HUDEP-2 (cell line): ENCODE data around the gene PTPRN2.

ENCODE experiments used
- DNase-seq, 76 experiments: peaks; one replicate each; lab custom pipeline; 2025; ENCODE audit not compliant: unreplicated experiment in 76 of 76; lab: John Stamatoyannopoulos, UW

PTPRN2 gene

DNA sequence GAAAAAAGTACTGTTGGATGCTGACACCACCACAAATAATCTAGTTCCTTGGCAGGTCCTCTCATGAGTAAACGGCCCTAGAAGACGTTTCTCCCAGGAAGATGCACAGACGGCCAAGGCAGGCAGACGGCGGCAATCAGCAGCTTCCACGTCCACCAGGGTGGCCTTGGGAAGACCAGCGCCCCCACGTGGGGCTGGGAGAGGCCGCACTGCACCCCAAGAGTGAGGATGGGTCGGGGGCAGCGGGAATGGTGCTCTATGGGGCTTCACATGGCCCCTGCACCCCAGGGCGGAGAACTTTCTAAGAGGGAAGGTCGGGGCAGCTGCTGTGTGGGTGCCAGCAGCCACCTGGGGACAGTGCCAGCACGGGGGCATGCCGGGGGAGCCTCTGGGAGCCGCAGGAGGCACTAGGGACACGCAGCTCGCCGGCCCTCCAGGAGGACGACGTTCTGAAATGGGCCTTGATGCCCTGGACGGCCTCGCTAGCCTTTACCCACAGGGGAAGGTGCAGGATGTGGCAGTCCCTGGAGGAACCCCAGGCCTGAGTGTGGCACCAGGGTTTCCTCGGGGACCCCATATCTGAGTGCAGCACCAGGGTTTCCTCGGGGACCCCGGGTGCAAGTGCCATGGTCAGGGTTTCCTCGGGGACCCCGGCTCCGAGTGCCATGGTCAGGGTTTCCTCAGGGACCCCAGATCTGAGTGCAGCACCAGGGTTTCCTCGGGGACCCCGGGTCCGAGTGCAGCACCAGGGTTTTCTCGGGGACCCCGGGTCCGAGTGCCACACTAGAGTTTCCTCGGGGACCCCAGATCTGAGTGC, 710.9 kb downstream of the PTPRN2 start:
- DNase-seq: no peak

DNA sequence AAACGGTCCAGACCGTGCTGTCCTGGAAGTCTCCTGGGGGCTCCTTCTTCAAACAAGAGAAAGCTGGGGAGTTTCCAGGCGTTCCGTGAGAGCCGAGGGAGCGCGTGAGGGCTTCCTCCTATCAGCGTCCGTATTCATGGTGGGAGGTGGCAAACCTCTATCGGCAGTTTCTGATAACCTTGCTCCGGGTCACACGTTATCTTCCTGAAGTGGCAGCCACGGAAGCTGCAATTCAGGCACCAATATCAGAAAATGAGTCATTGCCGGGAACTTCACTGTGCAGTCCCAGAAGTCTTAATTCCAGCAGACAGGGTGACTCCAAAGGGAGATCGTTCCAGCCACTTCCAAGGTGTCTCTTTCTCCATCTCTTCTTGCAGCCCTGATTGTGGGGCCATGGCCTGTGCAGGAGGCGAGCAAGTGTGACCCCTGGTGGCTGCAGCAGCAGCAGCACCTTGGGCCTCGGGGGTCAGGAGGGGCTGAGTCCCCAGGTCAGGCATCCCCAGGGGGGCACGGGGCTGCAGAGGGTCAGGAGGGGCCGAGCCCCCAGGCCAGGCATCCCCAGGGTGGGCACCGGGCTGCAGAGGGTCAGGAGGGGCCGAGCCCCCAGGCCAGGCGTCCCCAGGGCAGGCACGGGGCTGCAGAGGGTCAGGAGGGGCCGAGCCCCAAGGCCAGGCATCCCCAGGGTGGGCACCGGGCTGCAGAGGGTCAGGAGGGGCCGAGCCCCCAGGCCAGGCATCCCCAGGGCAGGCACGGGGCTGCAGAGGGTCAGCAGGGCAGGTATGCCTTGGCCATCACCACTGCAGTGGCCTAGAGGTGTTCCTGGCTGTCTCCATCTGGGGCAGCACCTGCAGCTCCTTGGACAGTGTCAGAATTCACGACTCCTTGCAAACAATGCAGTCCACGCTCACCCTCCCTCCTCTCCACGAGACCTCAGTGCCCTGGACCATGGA, 712.1 kb downstream of the PTPRN2 start:
- peak in 1 of 76 experiments; percentile 4 for DNase-seq

DNA sequence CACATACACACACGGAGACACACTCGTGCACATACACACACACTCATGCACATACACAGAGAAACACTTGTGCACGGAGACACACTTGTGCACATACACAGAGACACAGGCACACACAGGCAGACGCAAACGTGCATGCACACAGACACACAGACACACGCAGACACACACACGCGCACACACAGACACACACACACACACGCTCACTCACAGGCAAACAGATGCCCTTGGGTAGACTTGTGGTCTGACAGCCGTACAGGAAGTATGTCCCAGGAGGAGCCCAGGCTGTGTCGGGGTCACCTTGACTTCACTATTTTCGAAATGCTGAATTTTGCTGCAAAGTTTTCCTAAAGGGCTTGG, 712.8 kb downstream of the PTPRN2 start:
- DNase-seq: no peak

DNA sequence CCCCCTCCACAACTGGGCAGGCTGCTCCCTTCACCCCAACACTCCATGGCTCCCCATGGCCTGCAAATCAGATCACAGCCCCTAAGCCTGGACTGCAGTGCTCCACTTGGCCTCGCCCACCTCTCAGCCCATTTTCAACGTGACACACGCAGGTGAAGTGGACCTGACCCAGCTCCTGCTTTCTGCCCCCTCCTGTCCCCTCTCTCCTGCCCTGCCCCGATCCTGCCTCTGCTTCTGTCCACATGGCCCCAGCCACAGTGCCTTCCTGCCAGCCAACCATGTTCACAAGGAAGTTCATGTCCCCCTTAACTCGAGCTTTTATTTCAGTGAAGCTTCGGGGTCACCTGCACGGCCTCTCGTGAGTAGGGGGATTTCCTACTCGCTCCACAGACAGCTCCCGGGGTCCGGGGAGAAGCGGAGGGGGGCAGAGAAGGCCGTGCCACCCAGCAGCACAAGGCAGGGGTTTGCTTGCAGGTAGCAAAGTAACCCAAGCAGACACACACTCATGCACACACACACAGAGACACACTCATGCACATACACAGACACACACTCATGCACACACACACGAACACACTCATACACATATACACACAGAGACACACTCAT, 713.3 kb downstream of the PTPRN2 start:
- no peak for DNase-seq

DNA sequence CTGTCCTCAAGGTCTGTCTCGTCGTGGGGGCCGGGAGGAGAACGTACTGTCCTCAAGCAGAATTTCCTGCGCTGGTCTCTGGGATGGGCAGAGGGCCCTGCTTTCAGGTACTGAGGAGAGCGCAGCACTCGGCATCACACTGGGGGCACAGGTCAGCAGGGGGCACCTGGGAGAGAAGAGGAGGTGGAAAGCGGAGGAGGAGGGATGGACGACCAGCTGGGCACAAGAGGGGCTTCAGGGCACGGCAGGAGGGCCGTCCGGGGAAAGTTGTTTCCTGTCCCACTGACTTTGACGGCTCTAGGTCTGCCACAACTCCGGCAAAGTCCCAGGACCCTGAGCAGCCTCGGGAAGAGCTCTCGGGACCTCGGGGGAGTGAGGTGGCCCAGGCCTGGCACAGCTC, 714.0 kb downstream of the PTPRN2 start:
- DNase-seq: no peak

DNA sequence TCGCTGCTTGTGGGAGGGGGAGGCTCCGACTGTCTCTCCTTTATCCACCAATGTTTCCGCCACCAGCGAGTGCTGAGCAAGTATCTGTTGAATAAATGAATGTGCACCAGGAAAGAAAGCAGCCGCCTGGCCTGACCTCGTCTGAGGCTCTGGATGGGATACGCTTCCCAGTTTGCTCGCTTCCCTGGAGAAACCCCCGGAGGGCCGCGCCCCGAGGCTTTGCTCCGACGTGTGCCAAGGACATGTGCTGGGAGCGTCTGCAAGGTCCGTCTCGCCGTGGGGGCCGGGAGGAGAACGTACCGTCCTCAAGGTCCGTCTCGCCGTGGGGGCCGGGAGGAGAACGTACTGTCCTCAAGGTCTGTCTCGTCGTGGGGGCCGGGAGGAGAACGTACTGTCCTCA, 714.4 kb downstream of the PTPRN2 start:
- DNase-seq: no peak

DNA sequence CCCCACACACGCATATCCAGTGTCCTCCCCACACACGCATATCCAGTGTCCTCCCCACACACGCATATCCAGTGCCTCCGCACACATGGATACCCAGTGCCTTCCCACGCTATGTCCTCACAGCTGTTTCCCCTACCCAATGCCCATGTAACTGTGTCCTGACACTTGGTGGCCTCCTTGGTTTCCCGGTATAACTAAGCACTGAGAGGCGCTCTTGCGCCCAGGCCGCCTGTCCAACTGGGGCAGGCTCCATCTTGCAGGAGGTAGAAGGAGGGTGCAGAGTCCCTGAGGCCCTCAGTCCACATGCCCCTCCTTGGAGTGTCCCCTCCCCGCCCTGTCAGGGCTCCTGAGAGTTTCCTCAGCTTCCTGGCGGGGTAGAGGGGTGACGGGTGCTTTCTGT, 715.2 kb downstream of the PTPRN2 start:
- DNase-seq: no peak

DNA sequence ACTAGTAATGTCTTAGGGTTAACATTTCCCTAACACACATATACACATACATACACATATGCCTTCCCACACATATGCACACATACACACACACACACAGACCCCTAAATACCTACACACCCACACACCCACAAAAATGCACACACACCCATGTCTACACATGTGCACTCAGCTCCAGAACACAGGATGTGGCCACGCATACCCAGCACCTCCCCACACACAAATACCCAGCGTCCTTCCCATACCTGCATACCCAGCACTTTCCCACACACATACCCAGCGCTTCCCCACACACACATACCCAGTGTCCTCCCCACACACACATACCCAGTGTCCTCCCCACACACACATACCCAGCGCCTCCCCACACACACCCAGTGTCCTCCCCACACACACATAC, 715.9 kb downstream of the PTPRN2 start:
- no peak for DNase-seq

DNA sequence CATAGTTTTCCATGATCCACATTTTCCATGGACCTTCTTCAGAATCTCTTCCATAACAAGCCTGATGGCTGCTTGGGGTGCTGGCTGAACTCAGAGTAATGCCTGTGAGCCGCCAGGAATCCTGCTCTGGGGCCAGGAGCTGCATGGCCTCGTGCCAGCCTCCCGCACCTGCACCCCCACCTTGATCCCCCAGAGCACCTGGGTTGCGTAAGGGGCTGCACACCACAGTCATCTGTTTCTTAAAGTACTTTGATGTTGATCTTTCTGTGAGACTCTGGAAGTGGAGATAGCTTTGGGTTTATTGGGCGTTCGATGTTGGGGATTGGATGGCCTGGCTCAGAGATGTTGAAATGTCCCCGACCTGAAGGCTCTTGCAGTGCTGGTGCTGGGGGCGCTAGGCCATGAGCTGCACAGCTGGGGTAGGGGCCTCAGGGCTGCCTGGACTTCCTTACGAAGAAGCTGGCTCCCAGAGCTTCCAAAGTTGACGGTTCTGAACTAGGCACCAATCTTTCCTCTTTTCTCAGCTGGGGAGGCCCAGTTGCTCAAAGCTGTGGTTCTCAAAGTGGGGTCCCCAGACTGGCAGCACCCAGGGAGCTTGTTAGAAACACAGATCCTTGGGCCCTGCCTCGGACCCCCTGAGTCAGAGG, 716.9 kb downstream of the PTPRN2 start:
- no peak for DNase-seq

DNA sequence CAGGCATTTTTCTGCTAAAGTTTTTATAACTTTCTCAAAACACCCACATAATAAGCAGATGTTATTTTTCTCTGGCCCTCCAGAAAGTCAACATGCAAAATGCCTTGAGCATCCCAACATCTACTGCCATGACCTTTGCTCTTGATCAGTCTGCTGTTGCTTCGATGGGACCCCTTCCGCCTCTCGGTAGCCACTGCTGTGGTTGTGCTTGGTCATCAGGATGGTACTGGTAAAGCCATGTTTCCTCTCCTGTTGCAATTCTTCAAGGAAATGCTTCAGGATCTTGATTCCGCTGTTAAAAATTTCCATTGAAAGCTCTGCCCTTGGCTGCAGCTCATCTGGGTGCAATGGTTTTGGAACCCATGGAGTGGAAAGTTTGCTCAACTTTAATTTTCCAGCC, 717.8 kb downstream of the PTPRN2 start:
- DNase-seq: no peak

DNA sequence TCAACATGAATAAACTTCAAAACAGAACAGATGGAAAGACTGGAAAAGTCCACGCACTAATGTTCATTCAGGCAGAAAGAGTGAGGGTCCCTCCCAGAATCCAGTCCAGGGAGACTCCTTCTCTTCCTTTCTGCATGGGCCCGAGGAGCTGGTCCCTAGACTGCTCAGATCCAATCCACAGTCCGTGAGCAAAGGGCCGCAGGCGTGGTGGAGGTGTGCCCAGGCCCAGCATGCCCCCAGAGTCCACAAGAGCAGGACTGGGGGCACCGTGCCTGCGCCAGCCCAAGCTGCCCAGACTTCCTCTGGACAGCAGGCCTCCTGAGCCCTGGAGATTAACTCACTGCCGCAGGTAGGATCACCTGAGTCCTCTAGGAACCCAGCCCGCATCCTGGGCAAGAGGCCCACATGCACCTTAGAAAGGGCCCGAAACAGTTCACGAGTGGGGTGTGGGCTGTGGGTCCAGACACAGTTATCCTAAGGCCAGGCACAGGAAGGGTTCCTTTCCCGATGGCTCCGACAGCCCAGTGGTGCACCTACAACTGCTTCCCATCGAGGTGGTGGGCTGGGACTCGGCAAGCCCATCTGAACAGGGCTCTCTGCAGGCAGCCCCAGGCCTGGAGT, 719.8 kb downstream of the PTPRN2 start:
- no peak for DNase-seq

DNA sequence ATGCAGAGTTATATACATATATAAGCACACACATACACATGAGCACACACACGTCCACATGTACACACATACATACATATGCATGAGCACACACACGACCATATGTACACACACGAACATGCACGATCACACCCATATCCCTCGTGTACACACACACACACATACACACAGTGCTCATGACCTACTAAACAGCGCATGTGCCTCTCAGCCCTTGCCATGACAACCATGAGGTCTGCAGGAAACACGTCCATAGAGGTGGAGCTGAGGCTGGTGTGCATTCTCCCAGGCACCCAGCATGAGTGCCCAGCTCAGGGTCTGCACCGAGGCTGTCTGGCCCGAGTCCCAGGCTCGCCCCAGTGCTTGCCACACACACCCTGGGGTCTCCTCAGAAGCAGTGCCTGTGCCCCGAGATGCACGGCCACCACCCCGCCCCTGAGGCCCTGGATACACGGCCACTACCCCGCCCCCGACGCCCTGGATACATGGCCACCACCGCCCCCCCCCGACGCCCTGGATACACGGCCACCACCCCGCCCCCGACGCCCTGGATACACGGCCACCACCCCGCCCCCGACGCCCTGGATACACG, 721.2 kb downstream of the PTPRN2 start:
- DNase-seq: no peak

DNA sequence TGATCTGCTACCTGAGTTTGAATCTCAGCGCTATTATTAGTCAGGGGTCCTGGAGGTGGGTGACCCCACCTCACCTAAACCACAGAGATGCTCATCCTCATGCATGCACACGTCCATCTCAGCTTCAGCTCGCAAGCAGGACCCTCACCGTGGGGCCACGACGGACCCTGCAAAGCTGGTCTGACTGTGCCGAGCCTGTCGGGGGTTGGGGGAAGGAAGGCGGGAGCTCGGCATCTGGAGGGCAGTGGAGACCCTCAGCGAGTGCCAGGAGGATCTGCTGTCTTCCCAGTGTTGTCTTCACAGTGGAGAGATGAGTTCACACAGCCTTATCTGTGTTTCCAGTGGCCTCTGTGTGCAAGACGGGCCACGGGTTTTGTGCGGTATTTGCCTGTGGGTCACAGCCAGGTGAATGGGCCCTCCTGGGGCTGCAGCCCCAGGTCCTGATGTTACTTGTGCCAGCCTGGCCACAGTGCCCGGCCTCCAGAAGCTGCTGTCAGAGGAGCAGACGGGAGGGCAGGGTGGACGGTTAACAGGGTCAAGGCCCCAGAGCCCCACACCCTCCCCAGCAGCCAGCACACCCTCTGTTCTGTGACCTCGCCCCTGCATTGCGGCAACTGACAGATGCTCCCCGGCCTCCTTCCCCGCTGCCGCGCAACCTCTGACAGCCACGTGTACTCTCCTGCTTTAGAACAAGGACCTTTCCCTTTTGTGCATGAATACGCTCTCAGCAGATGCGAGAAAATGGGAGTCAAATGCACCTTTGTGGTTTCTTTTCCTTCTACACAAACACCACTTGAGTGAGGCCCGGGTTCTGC, 722.1 kb downstream of the PTPRN2 start:
- no peak for DNase-seq

DNA sequence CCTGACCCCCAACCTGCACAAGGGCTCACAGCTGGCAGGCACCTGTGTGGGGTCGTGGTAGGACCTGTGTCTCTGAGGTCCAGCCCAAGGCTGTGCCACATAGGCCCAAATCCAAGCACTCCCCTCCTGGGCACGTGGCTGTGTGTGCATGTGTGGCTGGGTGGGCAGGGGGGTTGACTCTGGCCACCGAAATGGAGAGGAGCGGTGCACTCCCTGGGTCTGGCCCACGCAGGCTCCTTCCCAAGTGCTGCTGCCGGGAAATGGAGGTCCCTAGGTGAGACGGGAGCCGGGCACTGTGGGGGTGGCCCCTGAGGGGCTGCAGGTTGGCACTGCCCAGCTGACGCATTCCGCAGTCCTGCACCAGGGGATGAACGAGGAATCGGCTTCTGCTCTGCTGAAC, 722.7 kb downstream of the PTPRN2 start:
- no peak for DNase-seq

DNA sequence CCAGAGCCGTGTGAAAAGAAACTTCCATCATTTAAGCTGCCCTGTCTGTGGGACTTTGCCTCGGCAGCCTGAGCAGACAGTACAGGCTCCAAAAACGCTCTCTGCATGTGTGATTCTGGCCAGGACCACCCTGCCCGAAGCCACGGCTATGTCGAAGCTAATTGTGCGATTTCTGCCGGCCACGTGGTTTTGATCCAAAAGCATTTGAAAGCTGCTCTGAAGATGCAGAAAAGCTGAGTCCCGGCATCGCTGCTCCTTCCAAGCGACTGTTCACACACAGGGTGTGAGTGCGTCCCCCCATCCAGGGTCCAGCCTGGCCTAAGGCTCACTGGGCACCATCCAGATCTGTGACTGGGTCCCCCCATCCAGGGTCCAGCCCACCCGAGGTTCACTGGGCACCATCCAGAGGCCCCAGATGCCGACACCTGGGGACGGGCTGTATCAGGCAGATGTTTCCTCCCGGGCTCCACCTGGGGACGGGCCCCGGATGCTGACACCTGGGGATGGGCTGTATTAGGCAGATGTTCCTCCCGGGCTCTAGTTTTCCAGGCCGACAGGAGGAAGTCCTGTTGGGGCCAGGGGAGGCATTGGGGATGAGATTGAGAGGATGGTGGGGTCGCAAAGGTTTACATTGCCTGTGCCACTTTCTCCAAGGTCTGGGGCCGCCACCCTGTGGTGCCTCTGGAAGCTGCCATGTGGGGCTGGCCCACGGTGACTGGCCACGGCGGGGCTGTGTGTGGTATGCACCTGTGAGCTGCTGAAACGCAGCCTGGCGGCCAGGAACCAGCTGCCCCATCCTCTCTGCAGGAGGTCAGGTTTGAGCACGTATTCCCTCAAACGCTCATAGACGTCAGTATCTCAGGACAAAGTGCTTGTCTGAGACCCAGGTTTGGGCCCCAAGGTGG, 723.5 kb downstream of the PTPRN2 start:
- DNase-seq: no peak

DNA sequence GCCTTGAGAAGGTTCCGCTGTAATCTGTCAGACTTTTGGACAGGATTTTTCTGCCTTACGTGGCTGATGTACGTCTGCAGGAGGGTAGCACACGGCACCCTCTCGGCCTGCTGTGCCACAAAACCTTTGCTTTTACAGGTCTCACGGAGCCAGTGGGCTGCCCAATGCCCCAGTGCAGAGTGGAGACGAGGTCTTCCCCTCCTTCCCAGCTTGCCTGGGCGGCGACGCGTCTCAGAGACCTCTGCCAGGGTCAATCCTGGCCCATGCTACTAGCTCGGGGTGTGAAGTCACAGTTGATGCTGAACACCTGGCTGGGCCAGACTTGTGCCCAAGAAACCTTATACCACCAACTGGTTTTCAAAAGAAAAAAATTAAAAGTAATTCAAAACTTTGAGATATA, 724.4 kb downstream of the PTPRN2 start:
- DNase-seq: no peak

DNA sequence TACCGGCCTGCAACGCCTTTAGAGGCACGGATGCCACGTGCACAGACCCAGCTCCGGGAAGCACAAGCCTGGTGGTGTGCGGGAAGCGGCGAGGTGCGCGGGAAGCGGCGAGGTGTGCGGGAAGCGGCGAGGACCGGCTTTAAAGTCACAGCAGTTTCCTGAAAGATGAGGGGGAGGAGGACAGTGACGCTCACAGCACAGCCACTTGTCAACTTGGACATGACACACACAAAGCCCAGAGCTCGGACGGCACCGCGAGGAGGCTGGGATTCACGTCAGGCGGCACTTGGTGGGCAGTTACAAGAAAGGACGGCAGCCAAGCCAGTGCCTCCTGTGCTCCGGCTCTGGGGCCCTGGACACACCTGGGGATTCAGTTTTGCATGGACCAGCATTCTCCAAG, 724.9 kb downstream of the PTPRN2 start:
- no peak for DNase-seq

DNA sequence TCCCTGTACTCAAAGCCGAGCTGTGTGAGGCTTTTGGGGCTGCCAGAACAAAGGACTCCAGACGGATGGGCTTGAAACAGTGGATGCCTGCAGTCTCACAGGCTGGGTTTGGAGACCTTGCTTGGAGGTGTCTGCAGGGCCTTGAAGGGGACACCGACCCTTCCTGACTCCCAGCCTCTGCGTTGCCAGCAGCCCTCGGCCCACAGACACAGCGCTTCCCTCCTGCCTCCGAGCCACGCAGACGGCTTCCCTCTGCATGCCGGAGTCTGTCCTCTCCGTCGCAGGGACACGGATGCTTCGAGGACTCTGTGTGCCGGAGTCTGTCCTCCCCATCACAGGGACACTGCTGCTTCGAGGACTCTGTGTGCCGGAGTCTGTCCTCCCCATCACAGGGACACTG, 726.1 kb downstream of the PTPRN2 start:
- no peak for DNase-seq
